HG02870 (cell line): ENCODE results near the gene COA7.

Experiments
- ATAC-seq: cut with Tn5 transposase; IDR thresholded peaks from one replicate; pipeline ENCODE4 v1.9.1; 2021; ENCODE audit warnings: mild to moderate bottlenecking, moderate library complexity; ENCODE audit not compliant: unreplicated experiment

COA7 gene

GRCh38 chr1:52637946-52638345 is 60.2 kb downstream of the COA7 start:
- ATAC-seq: no peak

GRCh38 chr1:52636721-52637695 is 61.1 kb downstream of the COA7 start:
- peak; percentile 73 for ATAC-seq

- no peak for ATAC-seq
Measured at GRCh38 chr1:52635321-52636089, 62.6 kb downstream of the COA7 start.
